ENCODE results near the gene ARFIP1.

ARFIP1 gene

DNA sequence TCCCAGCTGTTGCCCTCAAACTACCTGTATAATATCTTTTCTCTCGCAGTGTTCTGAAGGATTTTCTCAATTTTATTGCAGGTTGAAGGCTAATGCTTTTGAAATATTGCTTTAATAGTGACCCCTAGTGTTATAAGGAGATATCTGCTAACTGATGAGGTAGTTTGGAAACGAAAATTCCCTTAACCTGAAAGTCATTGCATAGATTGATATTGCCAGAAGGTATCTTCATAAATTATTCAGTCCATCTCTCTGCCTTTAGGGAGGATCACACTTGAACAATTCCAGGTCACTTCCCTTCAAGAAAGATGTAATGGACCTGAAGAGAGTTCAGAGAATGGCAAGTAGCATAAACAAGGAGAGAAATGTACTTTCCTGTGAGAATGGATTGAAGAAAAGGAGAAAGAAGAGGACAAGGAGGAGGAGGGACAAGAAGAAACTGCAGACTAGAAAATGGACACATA is 44.3 kb upstream of the ARFIP1 start:
- H3K14ac ChIP-seq (ENCODE audit: low read length) = no peak overlapping the region
- peaks cover 0 to 22% (median 0%) of the 10 kb centered on the region in 3 experiments for H3K27me3 ChIP-seq (ENCODE audit: control insufficient read depth in 3 of 3, insufficient read depth in 3 of 3, low read depth in 1 of 3, low read length in 3 of 3)
- H2BK5ac ChIP-seq (ENCODE audit: low read length) = no peak overlapping the region
- no peaks in the 10 kb centered on the region for H3K9me3 ChIP-seq (replicated peaks in 1 of 2; ENCODE audit: control insufficient read depth in 2 of 2, insufficient read depth in 1 of 2, low read depth in 1 of 2, low read length in 2 of 2)
- no peak overlapping the region for H3K4me3 ChIP-seq (ENCODE audit: low read length in 2 of 2)
- WGBS, 2 donors (ENCODE audit: extremely low coverage in 2 of 2, insufficient read length in 2 of 2, insufficient replicate concordance in 1 of 2) = no CpG with 5 or more reads among the region's 2 CpGs
- no peak overlapping the region for H3K9ac ChIP-seq (ENCODE audit: low read depth, low read length, poor library complexity)
- H3K79me1 ChIP-seq (ENCODE audit: low read depth, low read length) = no peaks in the 10 kb centered on the region
- no peak for DNase-seq (ENCODE audit: low spot score)
- no peaks in the 10 kb centered on the region for H3K4me1 ChIP-seq (ENCODE audit: control insufficient read depth in 2 of 2, insufficient read depth in 1 of 2, low read depth in 1 of 2, low read length in 2 of 2)
- no peak overlapping the region for H2AK5ac ChIP-seq (ENCODE audit: low read depth, low read length)
- H3K4ac ChIP-seq (ENCODE audit: low read length) = no peak overlapping the region
- no peak overlapping the region for H3K27ac ChIP-seq (replicated peaks; ENCODE audit: low read length)
- no peak overlapping the region for H2BK15ac ChIP-seq (ENCODE audit: low read length)
- no peak overlapping the region for H2AFZ ChIP-seq (ENCODE audit: low read length)
- H3K36me3 ChIP-seq (replicated peaks in 1 of 2; ENCODE audit: control insufficient read depth in 2 of 2, insufficient read depth in 2 of 2, low read length in 2 of 2) = no peaks in the 10 kb centered on the region
- H4K91ac ChIP-seq (ENCODE audit: low read depth, low read length, poor library complexity) = no peak overlapping the region
- H3K23ac ChIP-seq (ENCODE audit: low read depth, low read length, poor library complexity) = no peak overlapping the region
- H3K18ac ChIP-seq (ENCODE audit: low read length) = no peak overlapping the region
- H2BK12ac ChIP-seq (ENCODE audit: low read length) = no peak overlapping the region
- no peak overlapping the region for H3K4me2 ChIP-seq (ENCODE audit: insufficient read depth, low read length, poor library complexity, severe bottlenecking)
- H2BK120ac ChIP-seq (ENCODE audit: low read depth, low read length) = no peak overlapping the region
- H4K8ac ChIP-seq (ENCODE audit: low read depth, low read length) = no peak overlapping the region

DNA sequence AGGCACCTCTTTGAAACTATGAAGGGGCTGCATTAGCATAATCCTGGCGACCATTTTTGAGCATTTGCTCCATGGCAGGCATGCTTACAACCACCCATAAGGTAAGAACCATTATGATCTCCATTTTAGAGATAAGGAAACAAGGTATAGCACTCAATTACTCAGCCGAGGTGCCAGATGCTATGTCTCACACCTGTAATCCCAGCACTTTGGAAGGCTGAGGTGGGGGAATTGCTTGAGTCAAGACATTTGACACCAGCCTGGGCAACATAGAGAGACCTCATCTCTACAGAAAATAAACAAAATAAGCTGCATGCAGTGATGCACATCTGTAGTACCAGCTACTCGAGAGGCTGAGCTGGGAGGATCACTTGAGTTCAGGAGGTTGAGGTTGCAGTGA is 43.8 kb upstream of the ARFIP1 start:
- Histone ChIP-seq H3K4me2 (ENCODE audit: insufficient read depth, low read length, poor library complexity, severe bottlenecking) (no peak overlapping the region), H4K8ac (ENCODE audit: low read depth, low read length) (no peak overlapping the region), H2AK5ac (ENCODE audit: low read depth, low read length) (no peak overlapping the region), H3K23ac (ENCODE audit: low read depth, low read length, poor library complexity) (no peak overlapping the region), H2BK12ac (ENCODE audit: low read length) (no peak overlapping the region), H3K4me3 (ENCODE audit: low read length in 2 of 2) (no peak overlapping the region), H2AFZ (ENCODE audit: low read length) (no peak overlapping the region), H3K79me1 (ENCODE audit: low read depth, low read length) (no peaks in the 10 kb centered on the region), H2BK5ac (ENCODE audit: low read length) (no peak overlapping the region), H2BK15ac (ENCODE audit: low read length) (no peak overlapping the region), H2BK120ac (ENCODE audit: low read depth, low read length) (no peak overlapping the region), H3K14ac (ENCODE audit: low read length) (no peak overlapping the region), H4K91ac (ENCODE audit: low read depth, low read length, poor library complexity) (no peak overlapping the region), H3K4ac (ENCODE audit: low read length) (no peak overlapping the region), H3K27ac (replicated peaks; ENCODE audit: low read length) (no peak overlapping the region), H3K36me3 (replicated peaks in 1 of 2; ENCODE audit: control insufficient read depth in 2 of 2, insufficient read depth in 2 of 2, low read length in 2 of 2) (no peaks in the 10 kb centered on the region), H3K9me3 (replicated peaks in 1 of 2; ENCODE audit: control insufficient read depth in 2 of 2, insufficient read depth in 1 of 2, low read depth in 1 of 2, low read length in 2 of 2) (no peaks in the 10 kb centered on the region), H3K9ac (ENCODE audit: low read depth, low read length, poor library complexity) (no peak overlapping the region), H3K18ac (ENCODE audit: low read length) (no peak overlapping the region), H3K4me1 (ENCODE audit: control insufficient read depth in 2 of 2, insufficient read depth in 1 of 2, low read depth in 1 of 2, low read length in 2 of 2) (no peaks in the 10 kb centered on the region), H3K27me3 (ENCODE audit: control insufficient read depth in 3 of 3, insufficient read depth in 3 of 3, low read depth in 1 of 3, low read length in 3 of 3) (peaks cover 0 to 22% (median 0%) of the 10 kb centered on the region in 3 experiments)
- WGBS, 2 donors (ENCODE audit: extremely low coverage in 2 of 2, insufficient read length in 2 of 2, insufficient replicate concordance in 1 of 2) = no CpG with 5 or more reads among the region's 3 CpGs
- DNase-seq (ENCODE audit: low spot score) = no peak

DNA sequence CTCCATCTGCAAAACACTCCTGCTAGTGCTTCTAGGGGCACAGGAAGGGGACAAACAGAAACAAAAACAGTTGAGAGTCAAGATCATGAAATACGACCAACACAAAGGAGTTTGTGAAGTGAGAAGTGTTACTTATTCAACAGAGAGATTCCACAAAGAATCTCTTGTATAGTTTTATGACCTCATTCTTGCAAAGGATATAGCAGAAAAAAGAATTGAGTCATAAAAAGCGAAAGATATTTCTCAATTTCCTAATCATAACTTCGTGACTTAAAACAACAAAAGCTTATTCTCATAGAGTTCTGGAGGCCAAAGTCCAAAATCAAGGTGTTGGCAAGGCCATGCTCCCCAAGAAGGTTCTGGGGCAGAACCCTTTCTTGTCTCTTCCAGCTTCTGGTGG is 40.9 kb upstream of the ARFIP1 start:
- Histone ChIP-seq H3K9ac (ENCODE audit: low read depth, low read length, poor library complexity) (no peak overlapping the region), H3K14ac (ENCODE audit: low read length) (no peak overlapping the region), H3K23ac (ENCODE audit: low read depth, low read length, poor library complexity) (no peak overlapping the region), H3K9me3 (replicated peaks in 1 of 2; ENCODE audit: control insufficient read depth in 2 of 2, insufficient read depth in 1 of 2, low read depth in 1 of 2, low read length in 2 of 2) (no peaks in the 10 kb centered on the region), H3K27me3 (ENCODE audit: control insufficient read depth in 3 of 3, insufficient read depth in 3 of 3, low read depth in 1 of 3, low read length in 3 of 3) (peaks cover 0 to 15% (median 0%) of the 10 kb centered on the region in 3 experiments), H3K27ac (replicated peaks; ENCODE audit: low read length) (no peak overlapping the region), H3K36me3 (replicated peaks in 1 of 2; ENCODE audit: control insufficient read depth in 2 of 2, insufficient read depth in 2 of 2, low read length in 2 of 2) (no peaks in the 10 kb centered on the region), H2AK5ac (ENCODE audit: low read depth, low read length) (no peak overlapping the region), H2BK15ac (ENCODE audit: low read length) (no peak overlapping the region), H2AFZ (ENCODE audit: low read length) (no peak overlapping the region), H3K4me1 (ENCODE audit: control insufficient read depth in 2 of 2, insufficient read depth in 1 of 2, low read depth in 1 of 2, low read length in 2 of 2) (no peaks in the 10 kb centered on the region), H2BK5ac (ENCODE audit: low read length) (no peak overlapping the region), H3K4ac (ENCODE audit: low read length) (no peak overlapping the region), H3K18ac (ENCODE audit: low read length) (no peak overlapping the region), H3K79me1 (ENCODE audit: low read depth, low read length) (no peaks in the 10 kb centered on the region), H3K4me2 (ENCODE audit: insufficient read depth, low read length, poor library complexity, severe bottlenecking) (no peak overlapping the region), H2BK12ac (ENCODE audit: low read length) (no peak overlapping the region), H3K4me3 (ENCODE audit: low read length in 2 of 2) (no peak overlapping the region), H2BK120ac (ENCODE audit: low read depth, low read length) (no peak overlapping the region), H4K91ac (ENCODE audit: low read depth, low read length, poor library complexity) (no peak overlapping the region), H4K8ac (ENCODE audit: low read depth, low read length) (no peak overlapping the region)
- DNase-seq (ENCODE audit: low spot score) = no peak
- no CpG with 5 or more reads among the region's 3 CpGs for WGBS, 2 donors (ENCODE audit: extremely low coverage in 2 of 2, insufficient read length in 2 of 2, insufficient replicate concordance in 1 of 2)

DNA sequence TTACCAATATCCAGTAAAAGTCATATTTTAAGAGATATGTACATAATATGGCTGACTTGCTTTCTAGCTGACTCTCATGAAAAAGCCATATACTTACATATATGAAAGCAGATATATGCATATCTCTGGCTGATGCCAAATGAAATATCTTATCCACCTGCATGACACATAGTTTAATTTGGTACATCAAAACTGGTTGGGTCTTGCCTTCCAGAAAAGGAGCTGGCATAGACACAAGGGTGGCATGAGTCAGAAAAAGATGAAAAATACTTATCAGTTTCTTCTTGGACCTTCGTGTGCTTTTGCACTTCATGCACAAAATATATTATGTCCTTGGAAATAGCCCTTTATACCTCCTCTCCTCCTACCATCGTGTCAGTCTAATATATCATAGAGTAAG is 32.3 kb upstream of the ARFIP1 start:
- H3K9me3 ChIP-seq (replicated peaks in 1 of 2; ENCODE audit: control insufficient read depth in 2 of 2, insufficient read depth in 1 of 2, low read depth in 1 of 2, low read length in 2 of 2) = peaks cover 2 to 5% of the 10 kb centered on the region in 2 donors
- no peak overlapping the region for H3K4me2 ChIP-seq (ENCODE audit: insufficient read depth, low read length, poor library complexity, severe bottlenecking)
- H3K4ac ChIP-seq (ENCODE audit: low read length) = no peak overlapping the region
- H3K18ac ChIP-seq (ENCODE audit: low read length) = no peak overlapping the region
- H3K23ac ChIP-seq (ENCODE audit: low read depth, low read length, poor library complexity) = no peak overlapping the region
- no peak overlapping the region for H3K4me3 ChIP-seq (ENCODE audit: low read length in 2 of 2)
- no peak overlapping the region for H2AFZ ChIP-seq (ENCODE audit: low read length)
- no peak overlapping the region for H4K8ac ChIP-seq (ENCODE audit: low read depth, low read length)
- no peaks in the 10 kb centered on the region for H3K79me1 ChIP-seq (ENCODE audit: low read depth, low read length)
- H3K4me1 ChIP-seq (ENCODE audit: control insufficient read depth in 2 of 2, insufficient read depth in 1 of 2, low read depth in 1 of 2, low read length in 2 of 2) = peaks cover 0 to 1% of the 10 kb centered on the region in 2 donors
- H4K91ac ChIP-seq (ENCODE audit: low read depth, low read length, poor library complexity) = no peak overlapping the region
- H2BK5ac ChIP-seq (ENCODE audit: low read length) = no peak overlapping the region
- H2BK15ac ChIP-seq (ENCODE audit: low read length) = no peak overlapping the region
- H3K9ac ChIP-seq (ENCODE audit: low read depth, low read length, poor library complexity) = no peak overlapping the region
- H2BK120ac ChIP-seq (ENCODE audit: low read depth, low read length) = no peak overlapping the region
- no peak overlapping the region for H3K27ac ChIP-seq (replicated peaks; ENCODE audit: low read length)
- no peak overlapping the region for H3K14ac ChIP-seq (ENCODE audit: low read length)
- DNase-seq (ENCODE audit: low spot score) = no peak
- H3K36me3 ChIP-seq (replicated peaks in 1 of 2; ENCODE audit: control insufficient read depth in 2 of 2, insufficient read depth in 2 of 2, low read length in 2 of 2) = no peaks in the 10 kb centered on the region
- H2AK5ac ChIP-seq (ENCODE audit: low read depth, low read length) = no peak overlapping the region
- WGBS, 2 donors (ENCODE audit: extremely low coverage in 2 of 2, insufficient read length in 2 of 2, insufficient replicate concordance in 1 of 2) = no CpG with 5 or more reads among the region's 2 CpGs
- H3K27me3 ChIP-seq (ENCODE audit: control insufficient read depth in 3 of 3, insufficient read depth in 3 of 3, low read depth in 1 of 3, low read length in 3 of 3) = no peaks in the 10 kb centered on the region
- no peak overlapping the region for H2BK12ac ChIP-seq (ENCODE audit: low read length)

Measured in neuronal stem cell (in vitro differentiated cells).